GM21737 (cell line): ENCODE data around the gene TMEM59L.
"Not testable (repeated sequence)": the region's sequence is repeated elsewhere in the genome, so short reads cannot be mapped to it uniquely, and the experiment has no call there.

Experiments
- ATAC-seq: cut with Tn5 transposase; IDR thresholded peaks from one replicate; pipeline ENCODE4 v1.9.1; 2021; ENCODE audit warnings: mild to moderate bottlenecking, moderate library complexity; ENCODE audit not compliant: unreplicated experiment

TMEM59L gene

GRCh38 chr19:18593367-18594095 is 19.1 kb upstream of the TMEM59L start:
- ATAC-seq, result no peak

- ATAC-seq, result no peak
These were observed 18.4 kb upstream of the TMEM59L start for GRCh38 chr19:18594096-18594823.

GRCh38 chr19:18594824-18595373 is 17.8 kb upstream of the TMEM59L start:
- no peak for ATAC-seq

GRCh38 chr19:18595475-18595874 is 17.2 kb upstream of the TMEM59L start:
- no peak for ATAC-seq

GRCh38 chr19:18596752-18597157 is 15.9 kb upstream of the TMEM59L start:
- ATAC-seq, result no peak

- no peak for ATAC-seq
These were observed 14.6 kb upstream of the TMEM59L start for GRCh38 chr19:18597809-18598660.

- ATAC-seq, result no peak
These were observed 13.2 kb upstream of the TMEM59L start for GRCh38 chr19:18599485-18599884.

GRCh38 chr19:18600692-18601397 is 11.8 kb upstream of the TMEM59L start:
- ATAC-seq, result not testable (repeated sequence)

- ATAC-seq, result no peak
These were observed 10.8 kb upstream of the TMEM59L start for GRCh38 chr19:18601875-18602274.

GRCh38 chr19:18603255-18603957 is 9.3 kb upstream of the TMEM59L start:
- ATAC-seq, result no peak

GRCh38 chr19:18603958-18604819 is 8.5 kb upstream of the TMEM59L start:
- no peak for ATAC-seq

- ATAC-seq, result no peak
These were observed 7.9 kb upstream of the TMEM59L start for GRCh38 chr19:18604820-18605159.

GRCh38 chr19:18605196-18605545 is 7.5 kb upstream of the TMEM59L start:
- no peak for ATAC-seq

GRCh38 chr19:18605546-18606280 is 7.0 kb upstream of the TMEM59L start:
- no peak for ATAC-seq

GRCh38 chr19:18606281-18607225 is 6.1 kb upstream of the TMEM59L start, which contains the start of gene CRLF1:
Gene CRLF1 (minus strand): TSS chr19:18606799. CDS start chr19:18606656, 143 bp downstream.
- ATAC-seq, result no peak

GRCh38 chr19:18607226-18608101 is 5.2 kb upstream of the TMEM59L start:
- ATAC-seq, result no peak
